ENCODE measurements around the gene SLC66A1. TPM values are rescaled to one million over a fixed set of nuclear protein-coding genes. Genes with fewer than 3 reads are reported as not detected.

The SLC66A1 gene
- total RNA-seq, 2 experiments from 2014 or later, result 2.3 to 3.7 TPM

GRCh38 chr1:19311503-19311930, 609 bp upstream of the SLC66A1 start:
- TF ChIP-seq CTCF (IDR thresholded peaks at IDR 0.05), result no peak
- Mint-ChIP-seq H3K27ac (peak overlapping the region; percentile 55), H3K4me1 (ENCODE audit: low read depth) (peaks cover 35% of the 10 kb centered on the region), H3K9me3 (no peaks in the 10 kb centered on the region), H3K36me3 (ENCODE audit: low read depth) (peaks cover 26% of the 10 kb centered on the region), H3K4me3 (peak overlapping the region; percentile 95), H3K27me3 (no peaks in the 10 kb centered on the region)
- H3K4me1 ChIP-seq (ENCODE audit: insufficient read depth, low read length), result peaks cover 45% of the 10 kb centered on the region
- CTCF ChIA-PET, result no interaction called here
- peaks cover 0 to 4% of the 10 kb centered on the region in 2 experiments for H3K9me3 ChIP-seq (ENCODE audit: control insufficient read depth in 1 of 2, insufficient read depth in 1 of 2, low read length in 2 of 2)
- DNase-seq (peak in 4 of 14 experiments; percentile 6 to 32 (median 18)), ATAC-seq (ENCODE audit: poor library complexity) (peak; percentile 23)
- H3K4me3 ChIP-seq (ENCODE audit: low read length), result peak overlapping the region; percentile 90
- peaks cover 23% of the 10 kb centered on the region for H3K36me3 ChIP-seq (ENCODE audit: insufficient read depth, low read length)
- peak overlapping the region in 1 of 2 donors; percentile 22 for H3K27ac ChIP-seq (ENCODE audit: low read depth in 1 of 2, low read length in 2 of 2)
- POLR2A ChIA-PET, result interaction anchor here (1.5 kb wide), 1 partner anchor 333 kb away, joined by 4 read pairs; the partner anchor contains the start of gene NBL1
- no peaks in the 10 kb centered on the region for H3K27me3 ChIP-seq (ENCODE audit: control insufficient read depth in 1 of 2, insufficient read depth in 2 of 2, low read length in 2 of 2)
- intact Hi-C loops (cut with DNase I, micrococcal nuclease), result loop anchor here in 1 of 2 experiments (2.0 to 5.0 kb wide), 2 partner anchors 57 to 176 kb away; partner anchors contain the start of gene CAPZB

DNA sequence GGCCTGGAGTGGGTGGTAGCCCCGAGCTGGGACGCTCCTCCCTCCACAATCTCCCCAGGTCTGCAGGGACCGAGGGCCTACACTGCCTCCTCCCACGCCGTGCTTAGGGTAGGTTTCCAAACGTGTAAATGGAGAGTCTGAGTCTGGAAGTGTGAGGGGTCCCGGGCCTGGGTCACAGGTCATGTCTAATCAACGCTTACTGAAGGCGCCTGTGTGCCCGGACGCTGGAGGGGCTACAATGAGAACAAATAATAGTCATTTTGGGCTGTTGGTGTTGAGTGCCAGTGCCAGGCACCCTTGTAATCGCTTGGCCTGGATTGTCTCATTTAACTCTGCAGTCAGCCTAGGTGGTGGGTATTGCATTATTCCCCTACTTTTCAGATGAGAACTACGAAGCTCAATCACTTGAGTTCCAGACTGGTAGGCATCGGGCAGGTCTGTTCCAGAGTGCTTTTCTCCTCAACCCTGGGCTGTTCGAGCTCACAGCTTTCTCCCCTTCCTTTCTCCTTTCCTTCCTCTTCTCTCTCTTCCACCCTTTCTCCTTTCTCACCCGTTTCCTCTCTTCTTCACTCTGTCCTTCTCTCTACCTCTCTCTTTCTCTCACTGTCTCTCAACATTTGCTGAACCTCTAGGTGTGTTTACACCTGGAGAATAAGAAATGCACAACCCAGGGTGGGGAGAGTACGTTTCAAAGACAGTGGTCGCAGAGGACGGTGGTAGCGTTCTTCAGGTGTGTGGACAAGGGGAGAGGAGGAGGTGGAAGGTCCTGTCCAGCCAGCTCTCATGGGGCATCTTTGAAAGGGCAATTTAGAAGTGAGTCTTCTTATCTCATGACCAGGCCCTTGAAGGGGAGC, 883 bp downstream of the SLC66A1 start:
- DNase-seq, result peak in 1 of 14 experiments; percentile 9

More for the DNA sequence above, 883 bp downstream of the SLC66A1 start:
- peaks cover 31% of the 10 kb centered on the region for H3K4me1 Mint-ChIP-seq (ENCODE audit: low read depth)
- no peaks in the 10 kb centered on the region for H3K27me3 ChIP-seq (ENCODE audit: control insufficient read depth in 1 of 2, insufficient read depth in 2 of 2, low read length in 2 of 2)
- H3K36me3 ChIP-seq (ENCODE audit: insufficient read depth, low read length), result peaks cover 9% of the 10 kb centered on the region
- ChIA-PET POLR2A (interaction anchor here (0.7 to 1.6 kb wide), 6 partner anchors 13 to 331 kb away, joined by 3 to 5 read pairs (median 3); partner anchors contain the start of gene NBL1), CTCF (interaction anchor here (0.7 kb wide), 1 partner anchor 24 kb away, joined by 3 read pairs; no protein-coding TSS in a partner anchor)
- H3K4me3 Mint-ChIP-seq, result peak overlapping the region; percentile 74
- TF ChIP-seq CTCF (IDR thresholded peaks at IDR 0.05), result no peak
- H3K27ac ChIP-seq (ENCODE audit: low read depth in 1 of 2, low read length in 2 of 2), result no peak overlapping the region
- peak overlapping the region; percentile 32 for H3K27ac Mint-ChIP-seq
- peaks cover 11% of the 10 kb centered on the region for H3K36me3 Mint-ChIP-seq (ENCODE audit: low read depth)
- H3K27me3 Mint-ChIP-seq, result no peaks in the 10 kb centered on the region
- H3K4me3 ChIP-seq (ENCODE audit: low read length), result peak overlapping the region; percentile 72
- peaks cover 45% of the 10 kb centered on the region for H3K4me1 ChIP-seq (ENCODE audit: insufficient read depth, low read length)
- ATAC-seq (ENCODE audit: poor library complexity), result no peak
- intact Hi-C loops (cut with DNase I, micrococcal nuclease), result loop anchor here in 1 of 2 experiments (2.0 to 5.0 kb wide), 2 partner anchors 102 to 174 kb away; partner anchors contain the start of genes CAPZB and UBR4
- no peaks in the 10 kb centered on the region for H3K9me3 Mint-ChIP-seq
- peaks cover 0 to 4% of the 10 kb centered on the region in 2 experiments for H3K9me3 ChIP-seq (ENCODE audit: control insufficient read depth in 1 of 2, insufficient read depth in 1 of 2, low read length in 2 of 2)
